Erythroblast (primary cell): ENCODE measurements around the gene CCN2.

Source experiments
- GATA1 ChIP-seq: IDR thresholded peaks from 2 replicates; pipeline ENCODE4 v1.6.1; 2011; ENCODE audit warnings: low read depth, mild to moderate bottlenecking, control low read depth, low read length, moderate library complexity
- POLR2A ChIP-seq: IDR thresholded peaks from 2 replicates; pipeline ENCODE4 v1.6.1; 2011; ENCODE audit warnings: mild to moderate bottlenecking, low read length

DNA sequence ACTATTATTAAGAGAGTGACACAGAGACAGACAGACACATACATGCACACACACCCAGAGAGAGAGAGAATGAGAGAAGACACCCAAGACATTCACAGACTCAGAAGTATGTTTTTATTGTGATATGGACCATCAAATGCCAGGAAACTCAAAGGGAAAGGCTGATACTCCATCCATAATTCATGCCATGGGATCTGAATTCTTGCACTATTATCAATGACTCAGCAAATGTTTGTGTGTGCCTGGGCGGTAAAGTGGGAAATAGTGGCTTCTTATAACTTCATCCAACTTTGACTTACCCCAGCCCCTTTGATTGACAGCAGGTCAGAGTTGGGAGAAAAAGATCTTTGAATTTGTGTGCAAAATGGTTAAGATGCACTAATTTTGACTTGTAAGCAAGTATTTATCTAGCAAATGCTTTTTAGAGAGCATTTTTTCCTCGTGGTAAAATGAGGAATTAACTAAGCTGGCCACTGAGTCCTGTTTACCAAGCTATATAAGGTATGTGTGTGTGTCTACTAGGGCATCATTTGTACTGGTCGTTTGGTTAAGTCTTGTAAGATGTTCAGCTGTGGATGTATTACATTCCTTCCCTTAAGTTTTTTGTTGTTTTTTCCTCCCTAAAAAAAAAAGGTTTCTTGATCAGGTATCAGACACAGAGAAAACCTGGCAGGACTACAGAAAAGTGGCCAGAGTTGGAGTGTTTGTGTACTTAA, 3.0 kb upstream of the CCN2 start:
- TF ChIP-seq POLR2A (no peak), GATA1 (no peak)
